Measurements from ENCODE around the gene TIE1.
A peak's percentile ranks its signal among the peaks of the same experiment; 100 is the strongest.

TIE1 gene

DNA sequence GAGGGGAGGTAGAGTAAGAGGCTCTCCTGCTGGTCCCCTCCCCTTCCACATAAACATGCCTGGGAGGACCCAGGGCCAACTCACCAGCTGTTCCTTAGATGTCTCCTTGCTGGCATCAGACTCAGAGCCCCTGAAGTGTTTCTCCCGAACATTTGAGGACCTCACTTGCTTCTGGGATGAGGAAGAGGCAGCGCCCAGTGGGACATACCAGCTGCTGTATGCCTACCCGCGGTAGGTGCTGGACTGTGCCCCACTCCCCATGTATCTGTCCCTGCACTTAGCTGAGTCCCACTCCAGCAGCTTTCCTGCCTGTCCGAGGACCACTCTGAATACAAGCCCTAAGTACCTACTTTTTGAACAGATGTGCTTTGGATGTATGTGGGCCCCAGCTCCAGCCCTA, 37.2 kb downstream of the TIE1 start:
- DNase-seq (ENCODE audit: low spot score) = no peak

GRCh38 chr1:43339584-43340232, 38.9 kb downstream of the TIE1 start:
- DNase-seq (ENCODE audit: low spot score) = no peak

GRCh38 chr1:43340559-43340958, 39.8 kb downstream of the TIE1 start:
- no peak for DNase-seq (ENCODE audit: low spot score)

GRCh38 chr1:43344267-43344850, 43.6 kb downstream of the TIE1 start:
- DNase-seq (ENCODE audit: low spot score) = no peak

- DNase-seq (ENCODE audit: low spot score) = no peak
Observed at GRCh38 chr1:43345120-43345519, 44.3 kb downstream of the TIE1 start.

GRCh38 chr1:43346636-43347035, 45.9 kb downstream of the TIE1 start:
- DNase-seq (ENCODE audit: low spot score) = no peak

DNA sequence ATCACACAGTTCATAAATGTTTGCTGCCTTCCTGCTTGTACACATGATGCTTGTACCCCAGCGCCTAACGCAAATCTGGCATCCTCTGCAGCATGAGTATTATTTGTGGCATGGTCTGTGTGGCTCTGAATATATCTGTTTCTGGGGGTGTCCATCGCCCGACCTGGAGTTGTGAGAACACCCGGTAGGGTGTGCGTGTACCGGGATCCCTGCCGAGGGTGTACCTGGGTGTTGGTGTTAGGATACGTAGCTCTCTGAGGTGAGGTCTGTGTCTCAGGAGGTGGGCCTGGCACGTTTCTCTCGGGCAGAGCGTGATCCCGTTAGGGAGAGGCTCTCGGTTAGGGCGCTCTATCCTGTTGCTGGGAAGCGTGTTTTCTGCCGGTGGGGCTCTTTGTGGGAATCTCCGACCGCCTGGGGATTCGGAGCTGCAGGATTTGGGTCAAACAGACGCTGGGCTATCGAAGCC, 47.6 kb downstream of the TIE1 start:
- DNase-seq (ENCODE audit: low spot score) = peak; percentile 63

DNA sequence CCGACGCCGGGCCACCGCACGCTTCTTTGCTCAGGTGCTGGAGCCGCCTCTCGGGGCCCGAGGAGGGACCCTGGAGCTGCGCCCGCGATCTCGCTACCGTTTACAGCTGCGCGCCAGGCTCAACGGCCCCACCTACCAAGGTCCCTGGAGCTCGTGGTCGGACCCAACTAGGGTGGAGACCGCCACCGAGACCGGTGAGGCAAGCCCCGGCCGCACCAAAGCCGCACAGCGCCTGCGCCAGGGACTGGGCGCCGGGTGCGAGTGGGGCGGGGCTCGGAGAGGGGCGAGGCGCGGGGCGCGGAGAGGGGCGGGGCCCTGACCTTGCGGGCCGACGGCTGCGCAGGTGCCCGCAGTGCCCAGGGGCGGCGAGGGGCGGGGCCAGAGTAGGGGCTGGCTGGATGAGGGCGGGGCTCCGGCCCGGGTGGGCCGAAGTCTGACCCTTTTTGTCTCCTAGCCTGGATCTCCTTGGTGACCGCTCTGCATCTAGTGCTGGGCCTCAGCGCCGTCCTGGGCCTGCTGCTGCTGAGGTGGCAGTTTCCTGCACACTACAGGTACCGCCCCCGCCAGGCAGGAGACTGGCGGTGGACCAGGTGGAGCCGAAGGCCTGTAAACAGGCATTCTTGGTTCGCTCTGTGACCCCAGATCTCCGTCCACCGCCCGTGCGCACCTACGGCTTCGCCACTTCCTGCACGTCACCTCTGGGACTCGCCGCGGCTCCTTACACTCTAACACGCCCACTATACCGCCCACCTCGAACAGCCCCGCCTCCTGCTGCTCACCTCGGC, 48.2 kb downstream of the TIE1 start:
- DNase-seq (ENCODE audit: low spot score) = peak; percentile 93

GRCh38 chr1:43349594-43350306, 49.0 kb downstream of the TIE1 start:
- peak; percentile 43 for DNase-seq (ENCODE audit: low spot score)

GRCh38 chr1:43350976-43351375, 50.2 kb downstream of the TIE1 start:
- DNase-seq (ENCODE audit: low spot score) = no peak

DNA sequence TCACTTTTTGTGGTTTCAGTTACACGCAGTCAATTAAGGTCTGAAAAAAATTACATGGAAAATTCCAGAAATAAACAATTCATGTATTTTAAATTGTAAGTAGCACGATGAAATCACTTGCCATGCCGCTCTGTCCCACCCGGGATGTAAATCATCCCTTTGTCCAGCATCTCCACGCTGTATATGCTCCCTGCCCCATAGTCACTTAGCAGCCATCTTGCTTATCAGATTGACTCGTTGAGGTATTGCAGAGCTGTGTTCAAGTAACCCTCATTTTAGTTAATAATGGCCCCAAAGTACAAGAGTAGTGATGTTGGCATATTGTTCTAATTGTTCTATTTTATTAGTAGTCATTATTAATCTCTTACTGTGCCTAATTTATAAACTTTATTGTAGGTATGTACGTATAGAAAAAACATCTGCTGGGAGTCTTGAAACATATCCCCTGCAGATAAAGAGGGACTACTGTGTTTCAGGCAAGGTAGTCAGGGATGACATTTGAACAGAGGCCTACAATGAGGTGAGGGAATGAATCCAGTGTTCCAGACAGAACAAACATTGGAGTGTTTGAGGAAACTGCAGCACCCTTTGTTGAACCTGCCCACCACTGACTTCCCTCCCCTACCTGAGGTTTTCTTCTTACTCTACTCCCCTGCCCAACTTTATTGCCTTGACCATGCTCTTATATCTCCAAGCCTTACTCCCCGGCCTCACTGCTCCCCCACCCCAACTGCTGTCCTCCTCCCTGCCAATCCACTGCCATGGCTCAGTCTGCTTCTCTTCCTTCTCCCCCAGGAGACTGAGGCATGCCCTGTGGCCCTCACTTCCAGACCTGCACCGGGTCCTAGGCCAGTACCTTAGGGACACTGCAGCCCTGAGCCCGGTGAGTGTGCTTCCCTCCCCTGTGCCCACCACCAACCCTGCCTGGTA, 50.9 kb downstream of the TIE1 start:
- no peak for DNase-seq (ENCODE audit: low spot score)

DNA sequence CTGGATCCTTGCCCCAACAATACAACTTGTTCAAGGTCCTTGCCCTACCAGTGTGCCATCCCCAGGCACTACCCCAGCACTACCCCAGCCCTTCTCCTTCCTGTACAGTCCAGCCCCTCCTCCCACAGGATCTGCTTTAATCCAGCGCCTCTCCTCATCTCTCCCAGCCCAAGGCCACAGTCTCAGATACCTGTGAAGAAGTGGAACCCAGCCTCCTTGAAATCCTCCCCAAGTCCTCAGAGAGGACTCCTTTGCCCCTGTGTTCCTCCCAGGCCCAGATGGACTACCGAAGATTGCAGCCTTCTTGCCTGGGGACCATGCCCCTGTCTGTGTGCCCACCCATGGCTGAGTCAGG, 51.5 kb downstream of the TIE1 start:
- no peak for DNase-seq (ENCODE audit: low spot score)

DNA sequence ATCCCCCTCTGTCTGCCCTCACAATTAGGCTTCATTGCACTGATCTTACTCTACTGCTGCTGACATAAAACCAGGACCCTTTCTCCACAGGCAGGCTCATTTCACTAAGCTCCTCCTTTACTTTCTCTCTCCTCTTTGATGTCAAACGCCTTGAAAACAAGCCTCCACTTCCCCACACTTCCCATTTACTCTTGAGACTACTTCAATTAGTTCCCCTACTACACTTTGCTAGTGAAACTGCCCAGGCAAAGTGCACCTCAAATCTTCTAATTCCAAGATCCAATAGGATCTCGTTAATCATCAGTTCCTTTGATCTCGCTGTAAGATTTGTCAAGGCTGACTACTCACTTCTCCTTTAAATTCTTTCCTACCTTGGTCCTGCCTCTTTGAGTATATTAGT, 52.1 kb downstream of the TIE1 start:
- DNase-seq (ENCODE audit: low spot score) = no peak

DNA sequence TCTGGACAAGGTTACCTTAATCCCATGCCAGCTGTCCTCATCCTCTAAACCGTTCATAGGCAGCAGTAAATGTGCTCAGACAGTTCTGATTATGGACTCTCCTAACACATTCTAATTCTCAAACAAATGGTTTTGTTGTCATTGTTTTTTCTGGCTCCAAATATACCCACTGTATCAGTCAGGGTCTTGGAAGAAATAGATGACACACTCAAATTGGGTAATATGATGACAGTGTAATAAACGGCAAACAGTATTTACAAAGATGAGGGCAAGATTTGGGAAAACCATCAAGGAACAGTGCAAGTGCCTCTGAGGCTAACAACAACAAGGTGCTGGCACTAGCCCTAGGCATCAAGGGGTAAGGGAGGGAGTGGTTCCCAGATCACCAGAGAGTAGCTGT, 53.7 kb downstream of the TIE1 start:
- DNase-seq (ENCODE audit: low spot score) = no peak

- DNase-seq (ENCODE audit: low spot score) = no peak
Observed at GRCh38 chr1:43354936-43355335, 54.2 kb downstream of the TIE1 start.

DNA sequence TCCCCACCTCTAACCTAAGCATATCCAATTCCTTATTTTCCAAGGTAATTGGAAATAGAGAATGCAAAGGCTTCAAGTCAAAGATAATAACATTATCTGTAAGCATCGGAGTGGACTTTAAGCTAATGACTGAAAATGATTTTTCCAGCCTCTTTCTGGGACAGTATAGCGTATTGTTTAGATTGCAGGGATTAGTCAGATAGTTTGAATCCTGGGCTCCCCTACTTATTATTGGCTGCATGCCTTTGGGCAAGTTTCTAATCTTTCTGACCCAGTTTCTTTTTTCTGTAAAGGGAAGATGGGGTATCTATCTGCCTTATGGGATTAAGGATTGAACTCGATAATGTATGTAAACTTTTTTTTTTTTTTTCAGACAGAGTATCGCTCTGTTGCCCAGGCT, 56.5 kb downstream of the TIE1 start:
- no peak for DNase-seq (ENCODE audit: low spot score)

DNA sequence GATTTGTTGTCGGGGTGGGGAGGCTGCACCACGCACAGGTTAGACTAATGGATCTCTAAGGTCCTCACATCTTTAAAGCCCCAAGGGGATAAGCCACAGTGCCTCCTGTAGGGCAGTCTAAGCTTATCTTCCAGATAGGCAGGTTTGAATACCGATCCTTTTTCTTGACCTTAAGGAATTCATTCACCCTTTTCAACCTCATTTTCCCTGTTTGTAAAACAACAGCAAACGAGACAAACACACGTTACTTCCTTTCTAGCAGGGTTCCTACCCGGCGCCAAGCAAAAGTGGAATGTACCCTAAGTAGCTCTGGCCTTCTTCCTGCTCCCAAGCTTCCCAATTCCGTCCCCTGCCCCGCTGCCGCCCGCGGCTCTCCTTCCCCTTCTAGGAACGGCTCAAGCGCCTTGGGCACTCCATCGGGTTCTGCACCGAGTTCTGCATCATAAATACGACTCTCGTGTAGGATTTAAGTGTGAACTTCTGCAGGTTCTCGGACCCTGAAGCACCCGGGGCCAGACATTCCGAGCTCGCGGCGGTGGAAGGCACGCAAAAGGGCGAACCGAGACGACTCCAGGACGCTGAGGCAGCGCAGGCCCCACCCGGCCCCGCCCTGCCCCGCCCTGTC, 57.5 kb downstream of the TIE1 start:
- DNase-seq (ENCODE audit: low spot score) = peak; percentile 67

DNA sequence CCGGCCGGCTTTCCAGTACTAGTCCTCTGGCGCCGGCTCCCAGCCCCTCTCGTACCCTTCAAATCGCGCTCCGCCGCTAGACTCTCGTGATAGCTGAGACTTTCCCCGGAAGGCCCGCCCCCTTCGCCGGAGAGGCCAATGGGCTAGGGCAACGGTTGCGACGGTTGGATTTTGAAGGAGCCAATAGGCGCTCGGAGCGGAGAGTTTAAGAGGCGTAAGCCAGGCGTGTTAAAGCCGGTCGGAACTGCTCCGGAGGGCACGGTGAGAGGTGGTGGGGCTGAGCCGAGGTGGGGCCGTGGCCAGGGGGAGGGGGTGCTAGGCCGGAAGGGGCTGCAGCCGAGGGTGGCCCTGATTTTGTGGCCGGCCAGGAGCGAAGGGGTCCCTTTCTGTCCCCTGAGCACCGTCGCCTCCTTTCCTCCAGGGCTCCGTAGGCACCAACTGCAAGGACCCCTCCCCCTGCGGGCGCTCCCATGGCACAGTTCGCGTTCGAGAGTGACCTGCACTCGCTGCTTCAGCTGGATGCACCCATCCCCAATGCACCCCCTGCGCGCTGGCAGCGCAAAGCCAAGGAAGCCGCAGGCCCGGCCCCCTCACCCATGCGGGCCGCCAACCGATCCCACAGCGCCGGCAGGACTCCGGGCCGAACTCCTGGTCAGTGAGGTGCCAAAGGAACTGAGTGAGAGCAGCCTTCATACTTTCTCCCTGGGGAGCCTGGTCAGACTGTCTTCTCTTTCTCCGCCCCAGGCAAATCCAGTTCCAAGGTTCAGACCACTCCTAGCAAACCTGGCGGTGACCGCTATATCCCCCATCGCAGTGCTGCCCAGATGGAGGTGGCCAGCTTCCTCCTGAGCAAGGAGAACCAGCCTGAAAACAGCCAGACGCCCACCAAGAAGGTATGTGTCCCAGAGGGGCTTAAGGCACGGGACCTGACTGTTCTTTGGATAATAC, 58.2 kb downstream of the TIE1 start, which contains the start of gene CDC20:
CDC20 (plus strand) TSS at position 236 of the 948 bp plus-strand sequence; CDS start at position 471, 235 bp downstream.
- DNase-seq (ENCODE audit: low spot score) = peak; percentile 98

DNA sequence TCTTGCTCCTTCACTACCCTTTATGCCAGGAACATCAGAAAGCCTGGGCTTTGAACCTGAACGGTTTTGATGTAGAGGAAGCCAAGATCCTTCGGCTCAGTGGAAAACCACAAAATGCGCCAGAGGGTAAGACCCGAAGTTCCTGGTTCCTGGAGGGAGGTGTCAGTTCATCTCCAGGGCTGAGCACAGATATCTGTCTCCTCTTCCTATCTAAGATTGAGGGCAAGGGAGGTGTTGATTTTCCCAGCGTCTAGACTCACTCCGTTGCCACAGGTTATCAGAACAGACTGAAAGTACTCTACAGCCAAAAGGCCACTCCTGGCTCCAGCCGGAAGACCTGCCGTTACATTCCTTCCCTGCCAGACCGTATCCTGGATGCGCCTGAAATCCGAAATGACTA, 58.9 kb downstream of the TIE1 start:
- DNase-seq (ENCODE audit: low spot score) = peak; percentile 61

DNA sequence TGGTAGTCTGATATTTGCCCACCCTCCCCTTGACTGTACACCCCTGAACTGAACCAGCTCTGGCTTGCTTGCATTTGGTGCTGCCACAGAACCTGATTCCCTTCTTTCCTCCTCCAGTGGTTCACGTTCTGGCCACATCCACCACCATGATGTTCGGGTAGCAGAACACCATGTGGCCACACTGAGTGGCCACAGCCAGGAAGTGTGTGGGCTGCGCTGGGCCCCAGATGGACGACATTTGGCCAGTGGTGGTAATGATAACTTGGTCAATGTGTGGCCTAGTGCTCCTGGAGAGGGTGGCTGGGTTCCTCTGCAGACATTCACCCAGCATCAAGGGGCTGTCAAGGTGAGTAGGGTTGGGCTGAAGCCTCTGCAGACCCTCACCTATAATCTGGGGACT, 59.8 kb downstream of the TIE1 start:
- no peak for DNase-seq (ENCODE audit: low spot score)

Measured in kidney tubule cell (primary cell).